ENCODE data around the gene FKBP2.

Gene FKBP2

GRCh38 chr11:64208796-64209562 is 31.9 kb upstream of the FKBP2 start:
- no peak for TF ChIP-seq GATA3 (IDR thresholded peaks at IDR 0.05; ENCODE audit: low read depth, low read length)
- no peak for TF ChIP-seq GATA2 (IDR thresholded peaks at IDR 0.05; ENCODE audit: low read depth, low read length)

GRCh38 chr11:64209563-64209843 is 31.4 kb upstream of the FKBP2 start:
- TF ChIP-seq GATA2 (IDR thresholded peaks at IDR 0.05; ENCODE audit: low read depth, low read length) = no peak
- TF ChIP-seq GATA3 (IDR thresholded peaks at IDR 0.05; ENCODE audit: low read depth, low read length) = no peak

- no peak for TF ChIP-seq GATA3 (IDR thresholded peaks at IDR 0.05; ENCODE audit: low read depth, low read length)
- TF ChIP-seq GATA2 (IDR thresholded peaks at IDR 0.05; ENCODE audit: low read depth, low read length) = no peak
Measured at GRCh38 chr11:64210301-64211020, 30.4 kb upstream of the FKBP2 start.

- TF ChIP-seq GATA3 (IDR thresholded peaks at IDR 0.05; ENCODE audit: low read depth, low read length) (no peak), GATA2 (IDR thresholded peaks at IDR 0.05; ENCODE audit: low read depth, low read length) (no peak)
Measured at GRCh38 chr11:64211181-64211872, 29.6 kb upstream of the FKBP2 start.

GRCh38 chr11:64216879-64217278 is 24.0 kb upstream of the FKBP2 start:
- TF ChIP-seq GATA2 (IDR thresholded peaks at IDR 0.05; ENCODE audit: low read depth, low read length) (no peak), GATA3 (IDR thresholded peaks at IDR 0.05; ENCODE audit: low read depth, low read length) (no peak)

GRCh38 chr11:64218628-64219353 is 22.1 kb upstream of the FKBP2 start:
- no peak for TF ChIP-seq GATA2 (IDR thresholded peaks at IDR 0.05; ENCODE audit: low read depth, low read length)
- no peak for TF ChIP-seq GATA3 (IDR thresholded peaks at IDR 0.05; ENCODE audit: low read depth, low read length)

- TF ChIP-seq GATA2 (IDR thresholded peaks at IDR 0.05; ENCODE audit: low read depth, low read length) = no peak
- TF ChIP-seq GATA3 (IDR thresholded peaks at IDR 0.05; ENCODE audit: low read depth, low read length) = no peak
Measured at GRCh38 chr11:64219354-64219684, 21.6 kb upstream of the FKBP2 start.

GRCh38 chr11:64219755-64220154 is 21.1 kb upstream of the FKBP2 start:
- TF ChIP-seq GATA2 (IDR thresholded peaks at IDR 0.05; ENCODE audit: low read depth, low read length) (no peak), GATA3 (IDR thresholded peaks at IDR 0.05; ENCODE audit: low read depth, low read length) (no peak)

GRCh38 chr11:64220271-64220670 is 20.6 kb upstream of the FKBP2 start:
- TF ChIP-seq GATA3 (IDR thresholded peaks at IDR 0.05; ENCODE audit: low read depth, low read length) (no peak), GATA2 (IDR thresholded peaks at IDR 0.05; ENCODE audit: low read depth, low read length) (no peak)

- TF ChIP-seq GATA2 (IDR thresholded peaks at IDR 0.05; ENCODE audit: low read depth, low read length) (no peak), GATA3 (IDR thresholded peaks at IDR 0.05; ENCODE audit: low read depth, low read length) (no peak)
Measured at GRCh38 chr11:64220798-64221197, 20.1 kb upstream of the FKBP2 start.

GRCh38 chr11:64222651-64223000 is 18.3 kb upstream of the FKBP2 start:
- TF ChIP-seq GATA3 (IDR thresholded peaks at IDR 0.05; ENCODE audit: low read depth, low read length) (no peak), GATA2 (IDR thresholded peaks at IDR 0.05; ENCODE audit: low read depth, low read length) (no peak)

GRCh38 chr11:64223001-64223651 is 17.8 kb upstream of the FKBP2 start:
- TF ChIP-seq GATA2 (IDR thresholded peaks at IDR 0.05; ENCODE audit: low read depth, low read length) (no peak), GATA3 (IDR thresholded peaks at IDR 0.05; ENCODE audit: low read depth, low read length) (no peak)

- TF ChIP-seq GATA3 (IDR thresholded peaks at IDR 0.05; ENCODE audit: low read depth, low read length) (no peak), GATA2 (IDR thresholded peaks at IDR 0.05; ENCODE audit: low read depth, low read length) (no peak)
Measured at GRCh38 chr11:64224151-64224890, 16.6 kb upstream of the FKBP2 start.
